ENCODE data around the gene APOL1.

The APOL1 gene

GRCh38 chr22:36274531-36274930, 21.6 kb downstream of the APOL1 start:
- no peak for TF ChIP-seq EZH2phosphoT487 (IDR thresholded peaks at IDR 0.05; ENCODE audit: low read length)
- TF ChIP-seq EZH2 (optimal IDR thresholded peaks at IDR 0.05; ENCODE audit: low read depth, low read length), result no peak
- TF ChIP-seq, protein P1, sequence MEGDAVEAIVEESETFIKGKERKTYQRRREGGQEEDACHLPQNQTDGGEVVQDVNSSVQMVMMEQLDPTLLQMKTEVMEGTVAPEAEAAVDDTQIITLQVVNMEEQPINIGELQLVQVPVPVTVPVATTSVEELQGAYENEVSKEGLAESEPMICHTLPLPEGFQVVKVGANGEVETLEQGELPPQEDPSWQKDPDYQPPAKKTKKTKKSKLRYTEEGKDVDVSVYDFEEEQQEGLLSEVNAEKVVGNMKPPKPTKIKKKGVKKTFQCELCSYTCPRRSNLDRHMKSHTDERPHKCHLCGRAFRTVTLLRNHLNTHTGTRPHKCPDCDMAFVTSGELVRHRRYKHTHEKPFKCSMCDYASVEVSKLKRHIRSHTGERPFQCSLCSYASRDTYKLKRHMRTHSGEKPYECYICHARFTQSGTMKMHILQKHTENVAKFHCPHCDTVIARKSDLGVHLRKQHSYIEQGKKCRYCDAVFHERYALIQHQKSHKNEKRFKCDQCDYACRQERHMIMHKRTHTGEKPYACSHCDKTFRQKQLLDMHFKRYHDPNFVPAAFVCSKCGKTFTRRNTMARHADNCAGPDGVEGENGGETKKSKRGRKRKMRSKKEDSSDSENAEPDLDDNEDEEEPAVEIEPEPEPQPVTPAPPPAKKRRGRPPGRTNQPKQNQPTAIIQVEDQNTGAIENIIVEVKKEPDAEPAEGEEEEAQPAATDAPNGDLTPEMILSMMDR (IDR thresholded peaks at IDR 0.05; ENCODE audit: low read length), result no peak
- no peak for DNase-seq

GRCh38 chr22:36277482-36278291, 24.8 kb downstream of the APOL1 start:
- no peak overlapping the region for H3K27ac ChIP-seq (ENCODE audit: low read length)
- peaks cover 32% of the 10 kb centered on the region for H3F3A ChIP-seq (ENCODE audit: insufficient read depth, low read length)
- 0 out of 2 replicates have a peak, but pooled peaks cover 4% of the 10 kb centered on the region for H4K20me1 ChIP-seq (ENCODE audit: insufficient read depth, low read length)
- peak; percentile 72 for DNase-seq
- no peak overlapping the region for H3K4me3 ChIP-seq (ENCODE audit: low read length)
- H3K9ac ChIP-seq (ENCODE audit: low read length), result no peak overlapping the region
- H3K27me3 ChIP-seq (replicated peaks; ENCODE audit: insufficient read depth, low read length), result no peaks in the 10 kb centered on the region
- no peaks in the 10 kb centered on the region for H3K9me3 ChIP-seq (replicated peaks; ENCODE audit: insufficient read depth, low read length)
- no peaks in the 10 kb centered on the region for H3K79me2 ChIP-seq (ENCODE audit: low read length)
- 0 out of 2 replicates have a peak, but pooled peaks cover 3% of the 10 kb centered on the region for H3K4me1 ChIP-seq (ENCODE audit: low read length)
- peaks cover 3% of the 10 kb centered on the region for H3K36me3 ChIP-seq (replicated peaks; ENCODE audit: insufficient read depth, low read length)
- no peaks in the 10 kb centered on the region for H3K9me2 ChIP-seq (replicated peaks; ENCODE audit: insufficient read depth, low read length)
- H2AFZ ChIP-seq (ENCODE audit: low read length), result no peak overlapping the region
- H3K4me2 ChIP-seq (ENCODE audit: low read depth, low read length), result no peak overlapping the region
- TF ChIP-seq, protein P1 (IDR thresholded peaks at IDR 0.05; ENCODE audit: low read length), result peak; percentile 67
- TF ChIP-seq EZH2 (optimal IDR thresholded peaks at IDR 0.05; ENCODE audit: low read depth, low read length) (no peak), EZH2phosphoT487 (IDR thresholded peaks at IDR 0.05; ENCODE audit: low read length) (no peak)

More at GRCh38 chr22:36274531-36274930, 21.6 kb downstream of the APOL1 start:
- Histone ChIP-seq H3K36me3 (replicated peaks; ENCODE audit: insufficient read depth, low read length) (no peaks in the 10 kb centered on the region), H4K20me1 (ENCODE audit: insufficient read depth, low read length) (0 out of 2 replicates have a peak, but pooled peaks cover 4% of the 10 kb centered on the region), H2AFZ (ENCODE audit: low read length) (no peak overlapping the region), H3F3A (ENCODE audit: insufficient read depth, low read length) (peaks cover 15% of the 10 kb centered on the region), H3K4me1 (ENCODE audit: low read length) (0 out of 2 replicates have a peak, but pooled peaks cover 3% of the 10 kb centered on the region), H3K27me3 (replicated peaks; ENCODE audit: insufficient read depth, low read length) (no peaks in the 10 kb centered on the region), H3K9me2 (replicated peaks; ENCODE audit: insufficient read depth, low read length) (no peaks in the 10 kb centered on the region), H3K79me2 (ENCODE audit: low read length) (no peaks in the 10 kb centered on the region), H3K9me3 (replicated peaks; ENCODE audit: insufficient read depth, low read length) (no peaks in the 10 kb centered on the region), H3K9ac (ENCODE audit: low read length) (no peak overlapping the region), H3K27ac (ENCODE audit: low read length) (no peak overlapping the region), H3K4me3 (ENCODE audit: low read length) (no peak overlapping the region), H3K4me2 (ENCODE audit: low read depth, low read length) (no peak overlapping the region)

DNA sequence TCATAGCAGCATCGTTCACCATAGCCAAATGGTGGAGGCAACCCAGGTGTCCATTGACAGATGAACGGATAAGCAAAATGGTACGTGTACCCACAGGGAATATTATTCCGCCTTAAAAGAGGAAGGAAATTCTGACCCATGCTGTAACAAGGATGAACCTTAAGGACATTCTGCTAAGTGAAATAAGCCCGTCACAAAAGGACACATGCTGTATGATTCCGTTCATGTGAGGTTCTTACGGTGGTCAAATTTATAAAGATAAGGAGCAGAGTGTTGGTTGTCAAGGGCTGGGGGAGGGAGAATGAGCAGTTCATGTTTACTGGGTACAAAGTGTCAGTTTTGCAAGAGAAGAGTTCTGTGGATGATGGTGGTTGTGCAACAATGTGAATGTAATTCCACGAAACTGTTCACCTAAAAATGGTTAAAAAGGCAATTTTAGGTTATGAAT, 26.3 kb downstream of the APOL1 start:
- Histone ChIP-seq H4K20me1 (ENCODE audit: insufficient read depth, low read length) (0 out of 2 replicates have a peak, but pooled peaks cover 4% of the 10 kb centered on the region), H3K4me1 (ENCODE audit: low read length) (0 out of 2 replicates have a peak, but pooled peaks cover 3% of the 10 kb centered on the region), H3K27me3 (replicated peaks; ENCODE audit: insufficient read depth, low read length) (no peaks in the 10 kb centered on the region), H3K79me2 (ENCODE audit: low read length) (peaks cover under 1% of the 10 kb centered on the region; the same call in 1 of the 2 replicates), H3K4me3 (ENCODE audit: low read length) (no peak overlapping the region), H2AFZ (ENCODE audit: low read length) (no peak overlapping the region), H3K9me3 (replicated peaks; ENCODE audit: insufficient read depth, low read length) (no peaks in the 10 kb centered on the region), H3F3A (ENCODE audit: insufficient read depth, low read length) (peaks cover 41% of the 10 kb centered on the region), H3K4me2 (ENCODE audit: low read depth, low read length) (no peak overlapping the region), H3K9me2 (replicated peaks; ENCODE audit: insufficient read depth, low read length) (no peaks in the 10 kb centered on the region), H3K9ac (ENCODE audit: low read length) (no peak overlapping the region), H3K36me3 (replicated peaks; ENCODE audit: insufficient read depth, low read length) (peaks cover 6% of the 10 kb centered on the region), H3K27ac (ENCODE audit: low read length) (no peak overlapping the region)
- TF ChIP-seq EZH2phosphoT487 (IDR thresholded peaks at IDR 0.05; ENCODE audit: low read length) (no peak), EZH2 (optimal IDR thresholded peaks at IDR 0.05; ENCODE audit: low read depth, low read length) (no peak)
- TF ChIP-seq, protein P1 (IDR thresholded peaks at IDR 0.05; ENCODE audit: low read length), result no peak
- DNase-seq, result no peak

All from MM.1S (cell line).